NCI-H2196 (cell line): ENCODE data around the gene AKAIN1.

Source experiments
- DNase-seq: peaks from one replicate; lab custom pipeline; 2025; ENCODE audit not compliant: unreplicated experiment; lab: John Stamatoyannopoulos, UW

Gene AKAIN1, protein sequence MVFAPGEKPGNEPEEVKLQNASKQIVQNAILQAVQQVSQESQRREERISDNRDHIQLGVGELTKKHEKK

GRCh38 chr18:5197032-5197434 is at the start of gene AKAIN1:
AKAIN1 (minus strand) TSS chr18:5197257; CDS start chr18:5197053, 204 bp downstream.
- no peak for DNase-seq

- DNase-seq, result no peak
Measured at GRCh38 chr18:5244941-5245340, 47.9 kb upstream of the AKAIN1 start.

DNA sequence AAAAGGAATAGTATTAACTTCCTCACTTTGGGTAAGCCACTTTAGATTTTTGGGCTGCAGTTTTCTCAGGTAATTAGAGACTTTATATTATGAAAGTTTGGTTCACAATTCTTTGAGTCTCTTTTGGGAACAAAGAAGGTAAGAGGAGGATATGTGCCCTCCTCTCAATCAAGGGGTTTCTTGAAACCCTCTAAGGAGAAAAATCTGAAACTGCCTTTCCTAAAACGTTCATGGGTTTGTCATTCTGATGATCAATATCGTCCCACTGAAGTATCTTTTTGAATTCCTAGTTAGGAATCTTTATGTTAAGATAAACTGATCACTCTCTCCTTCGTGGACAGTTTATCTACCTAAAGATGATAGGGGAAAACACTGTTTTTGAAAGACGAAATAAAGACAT is 42.4 kb upstream of the AKAIN1 start:
- no peak for DNase-seq

DNA sequence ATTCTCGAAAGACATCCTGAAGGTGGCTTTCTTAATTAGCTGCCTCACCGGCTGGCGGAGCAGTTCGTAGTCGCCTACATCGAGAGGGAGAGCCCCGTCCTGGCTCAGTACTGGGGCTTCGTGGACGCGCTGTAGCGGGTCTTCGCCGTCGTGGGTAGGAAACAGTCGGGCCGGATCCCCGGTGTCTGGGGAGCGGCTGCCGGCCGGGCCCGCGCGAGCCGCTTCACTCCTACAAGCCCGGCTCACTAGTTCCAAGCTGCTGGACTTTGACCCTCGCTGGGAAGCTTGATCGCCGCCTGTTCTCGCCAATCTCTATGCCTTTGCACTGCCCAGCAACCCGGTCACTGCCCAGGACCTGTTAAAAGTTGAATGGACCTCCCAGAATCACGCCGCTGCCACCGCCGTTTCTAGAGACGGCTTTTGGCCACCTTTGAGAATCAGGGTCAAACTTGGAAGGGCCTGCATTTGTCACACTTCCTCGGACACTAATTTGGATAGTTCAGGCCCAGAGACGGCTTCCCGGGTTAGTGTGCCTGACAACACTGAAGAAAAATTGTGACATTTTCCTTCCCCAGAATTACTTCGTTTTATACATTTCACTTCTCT is 41.4 kb upstream of the AKAIN1 start:
- DNase-seq, result peak; percentile 40

DNA sequence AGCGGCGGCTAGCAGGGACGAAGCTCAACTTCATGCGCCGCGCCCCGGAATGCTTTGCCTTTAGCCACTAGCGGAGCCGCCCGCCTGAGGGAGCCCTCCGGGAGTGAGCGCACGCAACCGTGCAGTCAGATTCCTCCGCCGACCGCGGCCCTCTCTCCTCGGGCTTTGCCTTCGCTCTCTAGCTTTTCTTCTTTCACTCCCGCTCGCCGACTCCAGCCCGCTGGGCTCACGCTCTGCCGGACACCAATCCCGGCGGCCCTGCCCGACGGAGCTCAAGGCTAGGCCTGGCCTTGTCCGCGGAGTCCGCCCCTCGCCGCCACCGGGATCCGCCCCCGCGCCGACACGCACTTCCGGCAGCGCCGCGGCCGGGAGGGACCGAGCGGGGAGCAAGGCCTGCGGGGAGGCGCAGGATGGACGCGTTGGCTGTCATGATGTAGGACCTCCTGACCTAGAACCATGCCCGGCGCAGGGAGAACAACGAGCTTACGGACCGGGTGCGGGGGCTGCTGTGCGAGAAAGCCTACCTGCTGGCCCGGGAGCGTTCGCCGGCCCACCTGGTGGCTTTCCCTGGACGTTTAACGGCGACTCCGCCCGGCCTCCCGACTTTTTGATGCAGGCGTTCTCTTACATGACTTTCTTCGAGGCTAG is 40.8 kb upstream of the AKAIN1 start:
- peak; percentile 97 for DNase-seq

- peak; percentile 83 for DNase-seq
Measured at GRCh38 chr18:5237083-5237722, 40.1 kb upstream of the AKAIN1 start.

DNA sequence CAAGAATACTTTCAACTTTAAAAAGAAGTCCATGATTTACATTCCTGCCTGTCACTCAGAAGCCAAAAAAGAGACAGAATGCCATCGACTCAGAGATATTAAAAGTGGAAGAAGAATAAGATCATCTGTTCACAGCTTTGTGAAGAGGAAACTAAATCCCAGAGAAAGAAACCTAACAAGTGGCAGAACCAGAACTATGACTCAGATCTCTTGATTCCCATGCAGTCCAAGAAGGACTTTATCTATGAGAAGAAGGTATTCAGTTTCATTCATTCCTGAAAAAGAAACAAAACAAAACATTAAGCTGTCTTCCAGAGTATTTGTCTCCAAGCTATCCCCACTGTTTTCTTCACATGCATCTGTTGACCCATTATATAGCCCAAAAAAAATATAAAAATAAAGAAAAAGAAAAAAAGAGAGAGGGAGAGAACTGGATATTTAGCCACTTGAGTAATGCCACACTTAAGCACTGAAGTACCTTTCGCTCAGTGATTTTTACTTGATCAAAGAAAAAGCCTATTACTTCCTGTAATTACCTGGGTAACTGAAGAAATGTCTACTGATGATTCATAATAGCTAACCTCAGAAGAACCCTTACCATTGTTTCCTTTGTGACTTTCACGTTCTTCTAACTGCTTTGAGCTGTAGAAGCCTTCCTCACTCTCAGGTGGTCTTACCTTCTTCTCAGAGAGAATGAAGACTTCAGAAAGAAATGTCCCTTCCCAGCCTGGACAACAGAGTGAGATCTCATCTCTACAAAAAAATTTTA is 17.7 kb upstream of the AKAIN1 start:
- DNase-seq, result no peak

DNA sequence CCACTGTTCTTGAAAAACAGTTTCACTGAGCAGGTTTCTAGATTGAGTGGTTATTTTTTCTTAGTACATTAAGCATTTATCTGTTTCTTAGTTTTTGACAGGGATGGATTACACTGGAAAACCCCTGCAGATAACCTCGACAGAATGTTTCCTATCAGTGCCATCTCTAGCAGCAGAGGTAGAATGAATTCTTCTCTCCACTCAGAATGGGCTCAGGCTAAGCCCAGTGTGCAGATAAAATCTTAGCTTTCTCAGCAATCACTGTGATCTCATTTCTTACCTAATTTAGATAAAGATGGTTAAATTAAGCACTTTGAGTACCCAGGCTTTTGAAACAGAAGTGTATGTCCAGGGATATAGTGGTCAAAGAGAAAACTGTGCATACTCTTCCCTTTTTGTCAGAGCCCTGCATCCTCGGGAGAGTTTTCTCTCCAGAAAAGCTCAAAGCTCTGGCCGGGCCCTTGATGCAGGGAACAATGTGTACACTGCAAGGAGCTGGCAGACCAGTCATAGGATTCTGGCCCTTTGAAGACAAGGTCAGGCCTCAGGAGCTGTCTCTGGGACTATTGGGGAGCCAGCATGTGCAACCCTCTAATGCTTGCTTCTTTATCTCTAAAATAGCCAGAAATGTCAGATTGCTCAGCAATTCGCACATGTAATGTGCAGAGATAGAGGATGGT is 10.6 kb upstream of the AKAIN1 start:
- DNase-seq, result no peak

DNA sequence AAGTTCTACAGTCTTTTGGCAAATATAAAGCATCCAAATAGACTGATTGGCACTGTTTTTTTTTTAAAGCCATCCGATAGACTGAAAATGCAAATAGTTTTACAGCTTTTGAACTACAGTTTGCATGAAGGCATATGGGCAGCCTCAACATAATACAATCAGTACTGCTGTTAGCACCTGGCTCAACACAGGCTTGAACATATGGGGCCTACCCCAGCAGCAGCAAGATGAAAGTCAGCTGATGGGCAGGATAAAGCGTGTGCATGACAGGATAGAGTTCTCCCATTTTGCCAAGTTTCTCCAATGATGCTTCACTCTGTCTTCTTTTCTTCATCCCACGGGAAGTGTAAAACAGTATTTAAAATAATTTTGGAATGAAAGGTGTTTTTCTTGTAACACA is 1.3 kb upstream of the AKAIN1 start:
- no peak for DNase-seq

- DNase-seq, result no peak
Measured at GRCh38 chr18:5197461-5197860, 404 bp upstream of the AKAIN1 start.

DNA sequence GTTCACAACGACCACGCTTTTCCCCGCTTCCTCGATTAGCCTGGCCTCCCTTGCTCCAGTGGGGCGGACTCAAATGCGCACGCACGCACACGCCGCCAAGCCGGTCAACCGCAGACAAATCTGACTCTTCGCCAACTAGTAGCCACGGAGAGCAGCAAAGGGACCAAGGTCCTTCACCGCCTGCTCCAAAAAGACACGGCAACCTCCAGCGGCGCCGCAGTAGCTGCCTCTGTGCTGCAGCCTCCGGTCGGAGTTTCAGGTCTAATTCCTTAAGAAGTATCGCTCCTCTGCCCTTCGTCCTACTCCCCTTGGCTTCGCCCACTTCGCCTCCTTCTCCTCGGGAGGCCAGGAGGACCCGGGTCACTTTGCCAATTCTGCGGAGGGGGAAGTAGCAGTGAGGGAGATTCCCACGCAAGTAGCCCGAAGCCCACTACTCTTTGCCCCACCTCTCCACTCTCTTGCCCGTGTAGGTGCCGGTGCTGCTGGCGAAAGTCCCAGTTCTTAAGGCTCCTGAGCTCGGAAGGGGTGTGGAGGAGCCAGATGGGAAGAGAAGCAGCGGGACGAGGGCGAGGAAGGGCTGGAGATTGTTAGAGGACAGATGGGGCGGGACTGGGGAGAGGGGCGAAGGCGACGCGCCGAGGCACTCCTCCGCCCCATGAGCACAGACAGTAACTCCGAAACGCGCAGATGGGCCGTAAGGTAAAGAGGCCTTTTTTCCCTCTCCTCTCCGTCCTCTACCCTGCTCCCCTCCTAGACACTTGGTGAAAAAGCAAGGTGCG is 615 bp downstream of the AKAIN1 start:
- no peak for DNase-seq

DNA sequence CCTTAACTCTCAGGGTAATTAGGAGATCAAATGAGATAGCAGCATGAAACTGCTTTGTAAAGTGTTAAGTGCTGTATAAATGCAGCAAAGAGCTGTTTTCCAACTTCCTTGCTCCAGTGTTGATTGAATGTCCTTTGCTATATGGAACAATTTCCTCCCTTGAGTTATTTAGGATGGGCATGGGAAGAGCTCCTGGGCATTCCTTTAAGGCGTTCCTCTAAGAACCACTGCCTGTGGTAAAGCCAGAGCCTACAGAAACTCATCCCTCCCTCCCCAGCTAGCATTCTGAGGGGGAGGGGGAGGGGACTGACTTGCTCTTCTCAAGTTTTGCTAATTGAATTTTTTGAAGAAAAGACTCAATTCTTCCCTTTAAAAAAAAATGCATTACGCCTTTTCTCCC is 1.4 kb downstream of the AKAIN1 start:
- no peak for DNase-seq

- no peak for DNase-seq
Measured at GRCh38 chr18:5180254-5180653, 16.8 kb downstream of the AKAIN1 start.

DNA sequence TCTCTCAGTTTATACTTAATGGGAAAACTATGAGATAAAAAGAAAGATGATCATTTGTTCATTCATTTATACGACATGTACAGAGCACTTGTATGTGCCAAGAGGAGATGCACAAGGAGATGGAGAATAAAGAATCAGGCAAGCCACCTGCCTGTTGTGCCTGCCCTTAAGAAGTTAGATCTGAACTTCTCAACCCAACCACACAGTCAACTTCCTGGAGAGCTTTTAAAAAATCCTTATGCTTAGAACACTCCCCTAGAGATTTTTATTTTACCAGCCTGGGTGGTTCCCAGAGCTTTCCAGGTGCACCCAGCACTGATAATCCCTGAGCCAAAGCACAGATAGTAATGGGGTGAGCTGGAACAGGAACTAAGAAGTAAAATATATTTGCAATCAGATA is 18.5 kb downstream of the AKAIN1 start:
- no peak for DNase-seq

DNA sequence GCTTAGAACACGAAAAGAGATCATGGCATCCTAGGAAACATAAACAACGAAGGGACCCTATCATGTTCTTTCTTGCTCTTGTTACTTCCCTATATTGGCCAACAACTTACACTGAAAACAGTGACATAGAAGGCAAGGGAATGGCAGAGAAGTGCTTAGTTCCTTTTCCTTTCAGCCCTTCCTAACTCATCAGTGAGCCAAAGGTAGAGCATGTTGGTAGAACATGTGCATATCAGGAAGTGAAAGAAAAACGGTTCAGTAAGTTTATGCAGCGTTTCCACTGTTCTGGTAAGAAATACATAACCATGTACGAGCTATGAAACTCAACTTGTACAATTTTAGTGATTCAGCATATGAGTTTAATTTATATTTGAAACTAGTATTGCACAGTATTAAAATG is 21.7 kb downstream of the AKAIN1 start:
- DNase-seq, result no peak

GRCh38 chr18:5173646-5174045 is 23.4 kb downstream of the AKAIN1 start:
- DNase-seq, result no peak

DNA sequence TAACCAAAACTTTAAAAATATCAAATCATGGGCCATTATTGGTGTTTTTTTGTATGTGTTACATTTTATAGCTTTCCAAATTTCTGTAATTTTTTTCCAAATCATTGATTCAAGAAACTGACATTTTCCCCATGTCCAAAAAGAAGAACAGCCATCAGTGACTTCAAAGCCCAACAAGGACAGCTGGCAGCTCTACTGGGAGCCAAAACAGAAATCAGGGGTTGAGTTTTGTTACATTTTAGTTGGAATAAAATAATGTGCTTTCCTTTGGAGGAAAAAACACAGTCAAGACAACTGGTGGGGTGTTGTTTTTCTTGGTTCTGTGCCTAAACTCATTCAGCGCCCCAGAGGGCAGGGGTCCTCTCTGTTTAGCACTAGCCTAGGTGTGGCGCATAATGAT is 23.8 kb downstream of the AKAIN1 start:
- DNase-seq, result no peak

- DNase-seq, result no peak
Measured at GRCh38 chr18:5167831-5168230, 29.2 kb downstream of the AKAIN1 start.

GRCh38 chr18:5166606-5167280 is 30.3 kb downstream of the AKAIN1 start:
- no peak for DNase-seq

GRCh38 chr18:5164903-5165302 is 32.2 kb downstream of the AKAIN1 start:
- no peak for DNase-seq
